Large intestine (tissue), 3 donors: ENCODE results near the gene ARID3B. TPM values are rescaled to one million over a fixed set of nuclear protein-coding genes. Genes with fewer than 3 reads are reported as not detected.
"Not testable (repeated sequence)": the region's sequence is repeated elsewhere in the genome, so short reads cannot be mapped to it uniquely, and the experiment has no call there.

ENCODE experiments used
- DNase-seq, 2 donors: peaks; one replicate each; pipeline versions ENCODE4 v3.0.0 to v3.0.0-alpha.2; 2013
- H3K27ac ChIP-seq: one replicate; pipeline ENCODE4 v1.5.1; 2013; ENCODE audit warnings: low read length
- H3K27me3 ChIP-seq: 2 replicates; pipeline ENCODE4 v1.6.1; 2013; ENCODE audit warnings: low read length; ENCODE audit not compliant: control insufficient read depth, insufficient read depth
- H3K36me3 ChIP-seq: 2 replicates; pipeline ENCODE4 v1.6.1; 2013; ENCODE audit warnings: low read length; ENCODE audit not compliant: control insufficient read depth, insufficient read depth
- H3K4me1 ChIP-seq: one replicate; pipeline ENCODE4 v1.6.1; 2013; ENCODE audit warnings: low read length; ENCODE audit not compliant: control insufficient read depth, insufficient read depth
- H3K4me3 ChIP-seq: one replicate; pipeline ENCODE4 v1.5.1; 2013; ENCODE audit warnings: low read length
- H3K9me3 ChIP-seq: one replicate; pipeline ENCODE4 v1.6.1; 2013; ENCODE audit warnings: mild to moderate bottlenecking, low read depth, low read length, moderate library complexity; ENCODE audit not compliant: control insufficient read depth
- WGBS: methylation state at CpG from one replicate; pipeline ENCODE4 v1.1.5; 2013; ENCODE audit warnings: low lambda C conversion rate; ENCODE audit not compliant: insufficient coverage; 5-methylcytosine and 5-hydroxymethylcytosine counted together
- polyA plus RNA-seq: library from polyadenylated mRNA; unstranded; fragments of 120-200 nt; gene quantifications from one replicate; pipeline ENCODE4 v1.2.1, GENCODE V29; 2013

ARID3B gene
- polyA plus RNA-seq, 1 donor = 13.1 TPM

DNA sequence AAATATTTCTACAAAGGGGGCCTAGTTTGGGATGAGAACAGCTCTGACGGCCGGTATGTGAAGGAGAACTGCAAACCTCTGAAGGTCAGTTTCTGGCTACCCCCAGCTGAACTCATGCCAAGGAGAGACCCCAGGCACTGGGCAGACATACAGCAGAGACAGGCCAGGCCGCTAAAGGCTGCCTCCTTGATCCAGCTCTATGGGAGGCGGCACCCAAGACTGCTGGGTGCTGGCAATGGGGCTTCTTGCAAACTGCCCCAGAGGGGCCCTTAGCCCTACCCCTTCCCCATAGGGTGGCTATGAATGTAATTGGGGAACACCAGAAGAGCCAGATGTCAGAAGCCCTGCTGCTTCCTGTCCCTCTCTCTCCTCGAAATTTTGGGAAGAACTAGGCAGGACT is 87.9 kb downstream of the ARID3B start:
- Histone ChIP-seq H3K9me3 (no peaks in the 10 kb centered on the region), H3K36me3 (peaks cover 97% of the 10 kb centered on the region), H3K4me1 (no peaks in the 10 kb centered on the region), H3K4me3 (no peak overlapping the region), H3K27ac (no peak overlapping the region), H3K27me3 (no peaks in the 10 kb centered on the region)
- DNase-seq = no peak
- WGBS = no CpG with 5 or more reads among the region's 5 CpGs

DNA sequence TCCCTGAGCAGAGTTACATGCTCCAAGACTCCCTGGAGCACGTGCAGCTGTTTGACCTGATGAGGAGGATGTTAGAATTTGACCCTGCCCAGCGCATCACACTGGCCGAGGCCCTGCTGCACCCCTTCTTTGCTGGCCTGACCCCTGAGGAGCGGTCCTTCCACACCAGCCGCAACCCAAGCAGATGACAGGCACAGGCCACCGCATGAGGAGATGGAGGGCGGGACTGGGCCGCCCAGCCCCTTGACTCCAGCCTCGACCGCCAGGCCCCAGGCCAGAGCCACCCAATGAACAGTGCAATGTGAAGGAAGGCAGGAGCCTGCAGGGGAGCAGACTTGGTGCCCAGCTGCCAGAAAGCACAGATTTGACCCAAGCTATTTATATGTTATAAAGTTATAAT is 88.7 kb downstream of the ARID3B start:
- peaks cover 97% of the 10 kb centered on the region for H3K36me3 ChIP-seq
- WGBS = no CpG with 5 or more reads among the region's 10 CpGs
- not testable (repeated sequence) for H3K4me1 ChIP-seq, DNase-seq, H3K9me3 ChIP-seq, H3K27me3 ChIP-seq, H3K27ac ChIP-seq, H3K4me3 ChIP-seq

DNA sequence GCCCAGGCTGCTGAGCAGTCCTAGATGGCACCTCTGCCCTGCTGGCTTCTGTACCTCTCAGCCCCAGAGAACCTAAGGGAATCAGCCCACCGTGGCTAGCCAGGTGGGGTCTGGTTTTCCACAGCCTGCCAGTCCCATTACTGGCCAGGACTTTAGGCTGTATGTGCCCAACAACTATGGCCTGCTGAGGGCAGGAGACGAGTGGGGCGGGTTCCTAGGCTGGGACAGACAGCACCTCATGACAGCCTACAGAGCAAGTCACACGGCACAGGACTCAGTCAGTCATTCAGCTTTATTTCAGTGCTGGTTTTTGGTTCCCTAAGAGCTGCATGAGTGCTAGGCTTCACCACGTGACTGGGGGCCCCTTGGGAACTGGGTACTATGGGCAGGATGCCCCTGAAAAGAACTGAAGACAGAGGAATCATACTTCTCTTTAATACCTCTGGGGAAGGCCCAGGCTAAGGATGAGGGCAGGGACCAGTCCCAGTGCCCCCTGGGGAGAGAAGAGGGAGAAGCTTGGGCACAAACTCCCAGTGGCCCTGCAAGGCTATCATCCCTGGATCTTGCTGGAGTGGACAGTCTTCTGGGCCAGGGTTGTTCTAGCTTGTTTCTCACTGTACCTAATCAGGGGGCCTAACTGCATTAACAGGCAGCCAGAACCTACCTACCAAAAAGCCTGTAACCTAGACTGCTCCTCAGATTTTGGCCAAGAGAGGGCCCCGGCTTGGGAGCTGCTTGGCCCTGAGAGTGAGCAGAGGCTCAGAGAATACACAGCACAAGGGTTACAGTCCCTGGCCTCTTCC is 89.5 kb downstream of the ARID3B start:
- no CpG with 5 or more reads among the region's 6 CpGs for whole genome bisulfite sequencing
- Histone ChIP-seq H3K4me1 (no peaks in the 10 kb centered on the region), H3K9me3 (no peaks in the 10 kb centered on the region), H3K36me3 (peaks cover 97% of the 10 kb centered on the region), H3K4me3 (no peak overlapping the region), H3K27me3 (no peaks in the 10 kb centered on the region), H3K27ac (no peak overlapping the region)
- DNase-seq = no peak

DNA sequence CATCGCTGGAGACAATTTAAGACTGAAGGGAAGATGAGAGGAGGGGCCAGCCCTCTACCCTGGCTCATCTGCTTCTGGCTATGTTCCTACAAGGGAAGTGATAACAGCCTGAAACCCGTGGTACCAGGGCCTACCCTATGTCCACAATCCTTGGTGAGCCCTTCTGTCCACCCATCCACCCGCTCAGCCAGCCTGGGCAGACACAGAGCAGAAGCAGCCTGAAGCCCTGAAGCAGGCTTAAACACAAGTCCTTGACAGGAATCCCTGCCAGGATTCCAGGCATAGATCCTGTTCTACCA is 90.0 kb downstream of the ARID3B start:
- WGBS = no CpG with 5 or more reads among the region's 3 CpGs
- Histone ChIP-seq H3K9me3 (no peaks in the 10 kb centered on the region), H3K4me1 (no peaks in the 10 kb centered on the region), H3K27me3 (no peaks in the 10 kb centered on the region), H3K36me3 (peaks cover 97% of the 10 kb centered on the region), H3K4me3 (no peak overlapping the region), H3K27ac (no peak overlapping the region)
- DNase-seq = no peak

DNA sequence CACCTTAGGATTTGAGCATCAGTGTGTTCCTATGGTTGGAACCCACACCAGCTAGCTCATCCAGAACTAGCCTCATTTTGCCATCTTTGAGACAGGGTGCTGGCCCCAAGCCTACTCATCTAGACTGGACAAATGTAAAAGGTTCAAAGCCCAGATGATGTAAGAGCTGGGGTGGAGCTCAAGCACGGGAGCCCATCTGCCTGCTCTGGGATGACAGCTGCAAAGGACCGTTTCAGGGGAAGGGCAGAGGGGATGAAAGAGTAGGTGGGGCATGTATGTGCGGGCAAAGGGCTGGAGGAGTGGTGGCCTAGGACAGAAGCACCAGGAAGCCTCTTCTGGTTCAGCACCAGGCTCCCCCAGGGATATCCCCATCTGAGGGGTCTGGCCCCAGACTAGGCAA is 90.4 kb downstream of the ARID3B start:
- Histone ChIP-seq H3K4me3 (no peak overlapping the region), H3K4me1 (no peaks in the 10 kb centered on the region), H3K27ac (no peak overlapping the region), H3K36me3 (peaks cover 97% of the 10 kb centered on the region), H3K27me3 (no peaks in the 10 kb centered on the region), H3K9me3 (no peaks in the 10 kb centered on the region)
- peak in 1 of 2 donors; percentile 44 for DNase-seq
- no CpG with 5 or more reads among the region's 3 CpGs for WGBS

DNA sequence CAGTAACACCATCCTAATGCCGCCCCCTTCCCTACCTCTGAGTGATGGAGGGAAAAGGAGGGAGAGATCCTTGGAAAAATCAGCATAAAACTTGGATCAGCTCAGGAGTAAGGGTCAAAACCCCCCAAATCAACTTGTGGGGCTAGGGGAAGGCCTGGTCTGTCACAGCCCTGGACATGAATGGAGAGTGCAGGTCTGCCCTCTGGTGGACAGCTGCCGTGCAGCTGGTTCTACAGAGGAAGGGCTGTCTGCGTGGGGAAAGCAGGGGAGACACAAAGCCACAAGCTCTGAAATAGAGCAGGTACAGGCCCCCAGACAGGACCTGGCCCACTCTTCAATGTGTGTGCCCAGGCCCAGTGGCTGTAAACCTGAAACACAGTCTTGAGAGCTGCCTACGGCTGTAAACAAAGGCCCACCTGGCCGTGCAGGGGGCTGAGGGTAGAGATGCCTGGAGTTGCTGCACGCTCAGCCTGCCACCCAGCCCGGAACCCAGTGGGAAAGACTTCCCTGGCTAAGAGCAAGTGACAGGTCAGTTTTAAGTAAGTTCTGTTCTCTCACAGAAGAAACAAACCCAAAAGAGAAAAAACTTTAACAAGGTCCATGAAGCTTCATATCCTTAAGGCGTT is 91.0 kb downstream of the ARID3B start:
- WGBS = no CpG with 5 or more reads among the region's 8 CpGs
- peaks cover 97% of the 10 kb centered on the region for H3K36me3 ChIP-seq

DNA sequence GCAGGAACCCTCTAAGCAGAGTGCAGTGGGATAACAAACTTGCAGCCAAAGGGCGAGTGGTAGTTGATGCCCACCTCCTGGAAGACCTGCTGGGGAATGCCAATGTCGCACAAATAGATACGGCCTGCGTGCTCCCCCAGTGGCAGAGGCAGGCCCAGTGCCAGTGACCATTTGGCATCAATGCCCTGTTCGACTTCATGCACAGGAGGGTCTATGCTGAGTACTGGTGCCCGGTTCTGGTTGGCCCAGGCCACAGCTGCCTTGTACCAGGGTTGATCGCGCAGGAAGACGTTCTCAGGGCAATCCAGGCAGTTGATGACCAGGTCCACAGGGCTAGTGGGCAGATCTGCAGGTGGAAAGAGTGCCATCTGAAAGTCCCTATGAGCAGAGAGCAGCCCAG is 91.6 kb downstream of the ARID3B start:
- H3K4me1 ChIP-seq = no peaks in the 10 kb centered on the region
- no peak overlapping the region for H3K4me3 ChIP-seq
- H3K9me3 ChIP-seq = no peaks in the 10 kb centered on the region
- no peak overlapping the region for H3K27ac ChIP-seq
- no CpG with 5 or more reads among the region's 9 CpGs for WGBS
- H3K27me3 ChIP-seq = no peaks in the 10 kb centered on the region
- H3K36me3 ChIP-seq = peaks cover 97% of the 10 kb centered on the region
- no peak for DNase-seq

More for the DNA sequence above, 91.0 kb downstream of the ARID3B start:
- Histone ChIP-seq H3K4me3 (no peak overlapping the region), H3K9me3 (no peaks in the 10 kb centered on the region), H3K27me3 (no peaks in the 10 kb centered on the region), H3K4me1 (no peaks in the 10 kb centered on the region), H3K27ac (no peak overlapping the region)
- peak; percentile 28 to 51 for DNase-seq

DNA sequence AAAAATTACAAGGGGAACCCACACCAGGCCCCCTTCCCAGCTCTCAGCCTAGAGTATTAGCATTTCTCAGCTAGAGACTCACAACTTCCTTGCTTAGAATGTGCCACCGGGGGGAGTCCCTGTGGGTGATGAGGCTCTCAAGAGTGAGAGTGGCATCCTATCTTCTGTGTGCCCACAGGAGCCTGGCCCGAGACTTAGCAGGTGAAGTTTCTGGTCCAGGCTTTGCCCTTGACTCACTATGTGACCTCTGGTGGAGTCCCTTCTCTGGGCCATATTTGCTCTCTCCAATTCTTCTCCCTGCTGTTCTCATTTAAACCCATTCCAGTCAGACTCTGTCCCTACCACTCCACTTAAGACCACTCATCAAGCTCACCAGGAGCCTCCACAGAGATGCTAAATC is 92.8 kb downstream of the ARID3B start:
- WGBS = no CpG with 5 or more reads among the region's 2 CpGs
- H3K27ac ChIP-seq = no peak overlapping the region
- peaks cover 92% of the 10 kb centered on the region for H3K36me3 ChIP-seq
- no peaks in the 10 kb centered on the region for H3K27me3 ChIP-seq
- no peak for DNase-seq
- no peaks in the 10 kb centered on the region for H3K9me3 ChIP-seq
- H3K4me1 ChIP-seq = no peaks in the 10 kb centered on the region
- H3K4me3 ChIP-seq = no peak overlapping the region

DNA sequence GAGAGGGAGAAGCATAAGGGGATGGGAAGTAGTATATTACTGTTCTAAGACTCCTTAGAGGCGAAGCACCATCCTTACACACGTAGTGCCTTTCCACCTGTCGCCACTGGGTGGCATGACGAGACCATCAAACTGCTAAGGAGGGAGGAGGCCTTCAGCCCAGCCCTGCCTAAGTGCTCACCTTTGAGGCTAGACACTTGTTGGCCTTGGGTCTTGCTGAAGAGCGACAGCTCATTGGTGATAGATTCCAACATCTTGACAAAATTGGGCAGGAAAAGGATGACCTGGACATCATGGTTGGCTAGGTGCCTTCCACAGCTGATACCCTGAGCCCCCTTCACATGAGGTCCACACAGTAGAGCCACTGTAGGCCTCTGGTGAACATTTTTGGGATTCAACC is 94.2 kb downstream of the ARID3B start:
- H3K27me3 ChIP-seq = no peaks in the 10 kb centered on the region
- peaks cover 92% of the 10 kb centered on the region for H3K36me3 ChIP-seq
- no peaks in the 10 kb centered on the region for H3K9me3 ChIP-seq
- no peak overlapping the region for H3K27ac ChIP-seq
- WGBS = no CpG with 5 or more reads among the region's 5 CpGs
- peak; percentile 49 to 53 for DNase-seq
- no peaks in the 10 kb centered on the region for H3K4me1 ChIP-seq
- H3K4me3 ChIP-seq = no peak overlapping the region

DNA sequence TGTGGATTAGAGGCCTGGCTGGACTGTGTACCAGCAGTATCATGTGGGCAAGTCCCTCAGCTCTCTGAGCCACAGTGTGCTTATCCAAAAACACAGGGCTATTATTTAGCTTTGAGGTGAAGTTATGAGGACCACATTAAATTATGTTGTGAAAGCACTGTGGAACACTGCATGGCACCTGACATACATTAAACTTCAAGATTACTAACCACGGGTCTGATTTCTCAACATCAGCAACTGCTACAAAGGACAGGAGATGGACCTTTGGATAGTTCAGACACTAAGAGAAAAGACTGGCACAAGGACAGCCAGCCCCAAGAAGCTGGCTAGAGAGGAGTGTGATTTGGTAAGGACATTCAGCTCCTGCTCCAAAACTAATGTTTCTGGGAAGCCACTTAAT is 96.0 kb downstream of the ARID3B start:
- Histone ChIP-seq H3K9me3 (no peaks in the 10 kb centered on the region), H3K4me3 (no peak overlapping the region), H3K27ac (no peak overlapping the region), H3K27me3 (no peaks in the 10 kb centered on the region), H3K36me3 (peaks cover 80% of the 10 kb centered on the region), H3K4me1 (peaks cover 13% of the 10 kb centered on the region)
- peak; percentile 52 to 67 for DNase-seq
- no CpG with 5 or more reads among the region's 1 CpG for WGBS

DNA sequence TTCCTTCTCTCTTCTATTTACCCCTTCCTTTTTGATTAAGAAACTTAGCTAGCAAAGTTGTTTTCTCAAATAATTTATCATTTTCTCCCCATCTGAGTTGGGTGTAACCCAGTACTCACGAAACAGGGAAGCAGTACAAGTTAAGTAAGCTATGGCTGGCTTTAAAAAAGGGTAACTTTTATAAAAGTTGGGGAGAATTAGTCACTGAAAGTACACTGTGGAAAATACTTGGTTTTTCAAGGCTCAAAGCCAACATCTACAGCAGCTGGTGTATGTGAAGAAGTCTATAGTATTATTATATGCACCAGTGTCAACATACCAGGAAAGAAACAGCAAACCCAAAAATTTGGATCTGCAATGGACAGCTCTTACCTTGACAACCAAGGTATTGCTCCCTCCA is 100.1 kb downstream of the ARID3B start:
- DNase-seq = no peak
- no peaks in the 10 kb centered on the region for H3K9me3 ChIP-seq
- WGBS = 80% methylated on average over 1 of the region's 1 CpG
- H3K36me3 ChIP-seq = peaks cover 42% of the 10 kb centered on the region
- peaks cover 35% of the 10 kb centered on the region for H3K4me1 ChIP-seq
- no peaks in the 10 kb centered on the region for H3K27me3 ChIP-seq
- no peak overlapping the region for H3K27ac ChIP-seq
- no peak overlapping the region for H3K4me3 ChIP-seq
